Stimulated activated CD4-positive, alpha-beta T cell treated with anti-CD3 and anti-CD28 coated beads, Interleukin-4, amount 100 ng/mL, for 24 hours (primary cell): ENCODE data around the gene SLC6A13.

Source experiments
- DNase-seq: peaks from one replicate; pipeline ENCODE4 v3.0.0-alpha.2; 2020

The SLC6A13 gene

GRCh38 chr12:175759-176158 lies 86.9 kb downstream of the SLC6A13 start:
- no peak for DNase-seq

- DNase-seq: no peak
Measured at GRCh38 chr12:175250-175649, 87.4 kb downstream of the SLC6A13 start.

- DNase-seq: no peak
Measured at GRCh38 chr12:174596-174995, 88.0 kb downstream of the SLC6A13 start.

- no peak for DNase-seq
Measured at GRCh38 chr12:174124-174523, 88.5 kb downstream of the SLC6A13 start.

GRCh38 chr12:172732-173161 lies 89.9 kb downstream of the SLC6A13 start:
- no peak for DNase-seq

- DNase-seq: no peak
Measured at GRCh38 chr12:171743-172676, 90.6 kb downstream of the SLC6A13 start.

GRCh38 chr12:171276-171675 lies 91.4 kb downstream of the SLC6A13 start:
- DNase-seq: no peak
